ENCODE measurements around the gene MARCHF2. TPM values are rescaled to one million over a fixed set of nuclear protein-coding genes. Genes with fewer than 3 reads are reported as not detected.

MARCHF2 gene
- total and polyA plus RNA-seq, 9 of the 15 experiments (the other 6 are each of a cell fraction or from before 2014, with no cell fraction given) = 0.39 to 6.4 (median 2.2) TPM

DNA sequence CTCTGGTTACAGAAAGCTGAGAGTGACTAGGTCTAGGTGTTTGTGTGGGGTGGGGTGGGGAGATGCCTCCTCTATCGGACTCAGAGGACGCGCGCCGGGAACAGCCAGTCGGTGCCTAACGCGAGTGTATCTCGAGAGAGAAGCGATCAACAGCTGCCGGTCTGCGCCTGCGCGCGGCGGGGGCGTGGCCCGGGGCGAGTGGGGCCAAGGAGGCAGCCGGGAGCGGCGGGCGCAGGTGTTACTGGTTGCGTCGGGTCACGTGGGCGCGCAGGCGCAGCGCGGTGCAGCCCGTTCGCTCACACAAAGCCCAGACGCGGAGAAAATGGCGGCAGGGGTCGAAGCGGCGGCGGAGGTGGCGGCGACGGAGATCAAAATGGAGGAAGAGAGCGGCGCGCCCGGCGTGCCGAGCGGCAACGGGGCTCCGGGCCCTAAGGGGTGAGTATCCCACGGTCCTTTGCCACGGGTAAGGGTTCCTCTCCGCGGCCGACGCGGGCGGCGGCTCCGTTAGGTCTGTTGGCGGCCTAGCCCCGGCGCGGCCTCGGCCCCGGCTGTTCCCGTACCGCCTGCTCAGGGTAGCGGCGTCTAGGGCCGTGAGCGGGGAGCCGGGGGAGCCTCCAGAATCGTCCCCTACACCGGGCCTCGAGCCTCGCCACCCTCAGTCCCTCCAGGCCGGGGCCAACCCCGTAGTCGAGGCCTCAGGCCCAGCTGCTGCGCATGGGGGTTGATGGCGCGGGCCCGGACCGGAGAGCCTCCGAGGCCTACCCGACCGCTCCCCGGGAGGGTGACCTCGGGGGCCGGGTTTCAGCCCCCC lies 31.8 kb downstream of the MARCHF2 start, which contains the start of gene HNRNPM (continued):
- TF ChIP-seq, protein P1, sequence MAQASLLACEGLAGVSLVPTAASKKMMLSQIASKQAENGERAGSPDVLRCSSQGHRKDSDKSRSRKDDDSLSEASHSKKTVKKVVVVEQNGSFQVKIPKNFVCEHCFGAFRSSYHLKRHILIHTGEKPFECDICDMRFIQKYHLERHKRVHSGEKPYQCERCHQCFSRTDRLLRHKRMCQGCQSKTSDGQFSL (CRISPR knock-in tag; IDR thresholded peaks at IDR 0.05) = peak; percentile 66; the same call in 1 of the 2 replicates
- TF ChIP-seq, protein P1 (tag; IDR thresholded peaks at IDR 0.05) = no peak; a peak in 1 of 4 replicates
- TF ChIP-seq KDM4B (IDR thresholded peaks at IDR 0.05; ENCODE audit: borderline replicate concordance in 2 of 2, low read depth in 1 of 2) = peak in 1 of 2 experiments; percentile 88; a peak in 1 of 4 replicates
- TF ChIP-seq PTTG1 (tag; IDR thresholded peaks at IDR 0.05; ENCODE audit: low read depth) = no peak
- 0 out of 2 replicates have a peak, but pooled peaks have one; percentile 2 for TF ChIP-seq FOXK1 (CRISPR knock-in tag; IDR thresholded peaks at IDR 0.05; ENCODE audit: borderline replicate concordance)
- TF ChIP-seq SIN3A (IDR thresholded peaks at IDR 0.05; ENCODE audit: borderline replicate concordance in 2 of 2, control insufficient read depth in 1 of 2, low read depth in 2 of 2, low read length in 2 of 2) = peak in 1 of 2 experiments; percentile 49; a peak in 2 of 4 replicates
- TF ChIP-seq, protein P2, sequence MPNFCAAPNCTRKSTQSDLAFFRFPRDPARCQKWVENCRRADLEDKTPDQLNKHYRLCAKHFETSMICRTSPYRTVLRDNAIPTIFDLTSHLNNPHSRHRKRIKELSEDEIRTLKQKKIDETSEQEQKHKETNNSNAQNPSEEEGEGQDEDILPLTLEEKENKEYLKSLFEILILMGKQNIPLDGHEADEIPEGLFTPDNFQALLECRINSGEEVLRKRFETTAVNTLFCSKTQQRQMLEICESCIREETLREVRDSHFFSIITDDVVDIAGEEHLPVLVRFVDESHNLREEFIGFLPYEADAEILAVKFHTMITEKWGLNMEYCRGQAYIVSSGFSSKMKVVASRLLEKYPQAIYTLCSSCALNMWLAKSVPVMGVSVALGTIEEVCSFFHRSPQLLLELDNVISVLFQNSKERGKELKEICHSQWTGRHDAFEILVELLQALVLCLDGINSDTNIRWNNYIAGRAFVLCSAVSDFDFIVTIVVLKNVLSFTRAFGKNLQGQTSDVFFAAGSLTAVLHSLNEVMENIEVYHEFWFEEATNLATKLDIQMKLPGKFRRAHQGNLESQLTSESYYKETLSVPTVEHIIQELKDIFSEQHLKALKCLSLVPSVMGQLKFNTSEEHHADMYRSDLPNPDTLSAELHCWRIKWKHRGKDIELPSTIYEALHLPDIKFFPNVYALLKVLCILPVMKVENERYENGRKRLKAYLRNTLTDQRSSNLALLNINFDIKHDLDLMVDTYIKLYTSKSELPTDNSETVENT (CRISPR knock-in tag; IDR thresholded peaks at IDR 0.05) = peak; percentile 87
- TF ChIP-seq GATAD2B (IDR thresholded peaks at IDR 0.05; ENCODE audit: borderline replicate concordance) = no peak
- no peak for TF ChIP-seq NELFE (IDR thresholded peaks at IDR 0.05; ENCODE audit: insufficient read depth, insufficient read length)
- TF ChIP-seq, protein P3, sequence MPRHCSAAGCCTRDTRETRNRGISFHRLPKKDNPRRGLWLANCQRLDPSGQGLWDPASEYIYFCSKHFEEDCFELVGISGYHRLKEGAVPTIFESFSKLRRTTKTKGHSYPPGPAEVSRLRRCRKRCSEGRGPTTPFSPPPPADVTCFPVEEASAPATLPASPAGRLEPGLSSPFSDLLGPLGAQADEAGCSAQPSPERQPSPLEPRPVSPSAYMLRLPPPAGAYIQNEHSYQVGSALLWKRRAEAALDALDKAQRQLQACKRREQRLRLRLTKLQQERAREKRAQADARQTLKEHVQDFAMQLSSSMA (CRISPR knock-in tag; IDR thresholded peaks at IDR 0.05) = peak; percentile 60; the same call in 1 of the 2 replicates
- peak; percentile 70; the same call in 1 of the 2 replicates for TF ChIP-seq ZBTB49 (CRISPR knock-in tag; IDR thresholded peaks at IDR 0.05; ENCODE audit: borderline replicate concordance)
- peak; percentile 53 to 79 for TF ChIP-seq MAZ (CRISPR knock-in tag; conservative IDR thresholded peaks at IDR 0.05 in 1 of 2, IDR thresholded peaks at IDR 0.05 in 1 of 2)
- no peak for TF ChIP-seq ATF1 (CRISPR knock-in tag; IDR thresholded peaks at IDR 0.05)
- TF ChIP-seq ATF1 (tag; IDR thresholded peaks at IDR 0.05) = peak; percentile 51
- no peak for TF ChIP-seq PTBP1 (IDR thresholded peaks at IDR 0.05; ENCODE audit: low read depth, low read length)
- peak; percentile 92 for TF ChIP-seq ZBTB2 (IDR thresholded peaks at IDR 0.05)
- TF ChIP-seq HIVEP1 (CRISPR knock-in tag; IDR thresholded peaks at IDR 0.05) = peak; percentile 29; the same call in 1 of the 2 replicates
